ENCODE measurements around the gene SNX5.

DNA sequence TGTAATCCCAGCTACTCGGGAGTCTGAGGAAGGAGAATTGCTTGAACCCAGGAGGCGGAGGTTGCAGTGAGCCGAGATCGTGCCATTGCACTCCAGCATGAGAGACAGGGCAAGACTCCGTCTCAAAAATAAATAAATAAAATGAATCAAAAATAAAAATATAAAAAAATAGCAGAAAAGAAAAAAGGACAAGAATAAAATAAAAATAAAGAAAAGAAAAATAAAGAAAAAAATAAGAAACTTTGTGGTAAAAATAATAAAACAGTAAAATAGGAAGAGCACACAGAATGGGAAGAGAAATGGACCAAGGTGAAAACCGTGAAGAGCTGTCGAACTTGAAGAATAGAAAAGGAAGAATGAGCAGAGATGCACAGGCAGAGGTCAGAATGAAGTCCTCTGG is 63.0 kb downstream of the SNX5 start:
- TF ChIP-seq CTCF (conservative IDR thresholded peaks at IDR 0.05 in 1 of 2, IDR thresholded peaks at IDR 0.05 in 1 of 2; ENCODE audit: extremely low read depth in 1 of 2, insufficient read depth in 1 of 2, low read depth in 1 of 2, low read length in 2 of 2), result no peak
- TF ChIP-seq EZH2 (IDR thresholded peaks at IDR 0.05; ENCODE audit: borderline replicate concordance, low read length), result no peak

Data from mammary epithelial cell (primary cell).